Bronchial epithelial cell (primary cell): ENCODE results near the gene RERG. TPM values are rescaled to one million over a fixed set of nuclear protein-coding genes. Genes with fewer than 3 reads are reported as not detected.

Experiments
- DNase-seq: peaks from one replicate; pipeline ENCODE4 v3.0.0-alpha.2; 2010; ENCODE audit warnings: low read depth
- FAIRE-seq: peaks from 2 replicates; lab custom pipeline; 2011; peaks lifted over from hg19 to GRCh38; lab: Jason Lieb, UNC
- H3K27me3 ChIP-seq: 2 replicates; pipeline ENCODE4 v1.5.1; 2011; ENCODE audit warnings: low read length; ENCODE audit not compliant: control insufficient read depth, insufficient read depth
- H3K36me3 ChIP-seq: 2 replicates; pipeline ENCODE4 v1.5.1; 2011; ENCODE audit warnings: low read length; ENCODE audit not compliant: control insufficient read depth, insufficient read depth
- H3K4me3 ChIP-seq: 2 replicates; pipeline ENCODE4 v1.5.1; 2011; ENCODE audit warnings: mild to moderate bottlenecking, low read depth, low read length, control low read depth
- total RNA-seq: library from RNA; depleted of rRNA; stranded (reverse); fragments of >200 nt; gene quantifications from 2 replicates; pipeline ENCODE4 v1.2.1, GENCODE V29; 2014
- TF ChIP-seq, protein P1 (sequence below): IDR thresholded peaks from 2 replicates; pipeline ENCODE4 v1.5.1; 2011; ENCODE audit warnings: mild to moderate bottlenecking, moderate library complexity, low read length, control low read depth, inconsistent platforms; ENCODE audit not compliant: insufficient read depth, severe bottlenecking

RERG gene
- total RNA-seq, 1 donor from 2014 or later: 0.53 TPM

DNA sequence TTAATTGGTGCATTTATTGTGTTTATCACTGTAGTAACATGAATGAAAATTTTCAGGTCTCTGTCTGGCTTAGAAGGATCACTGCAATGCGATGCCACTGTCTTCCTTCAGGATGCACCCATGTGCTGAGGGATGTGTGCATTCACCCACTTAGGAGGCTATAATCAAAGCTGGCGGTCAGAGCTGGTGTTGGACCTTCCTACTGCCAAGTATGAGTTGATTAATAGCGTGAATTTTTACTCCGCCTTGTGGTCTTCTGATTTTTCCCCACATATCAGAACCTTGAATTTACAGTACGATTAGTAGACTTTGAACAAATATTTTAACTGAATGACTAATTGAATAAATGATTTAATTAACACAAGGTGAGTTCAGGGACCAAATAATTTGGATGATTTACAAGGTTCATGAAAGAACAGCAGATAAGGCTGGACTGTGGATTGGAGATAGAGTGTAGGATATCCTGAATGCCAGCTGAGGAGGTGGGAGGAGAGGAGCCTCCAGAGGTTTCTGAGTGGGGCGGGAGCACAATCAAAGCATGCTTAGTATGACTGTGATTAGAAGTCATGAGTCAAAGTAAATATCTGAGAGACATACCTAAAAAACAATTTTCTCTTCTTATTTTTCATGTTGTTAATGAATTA is 50.1 kb downstream of the RERG start:
- FAIRE-seq: no peak
- no peaks in the 10 kb centered on the region for H3K36me3 ChIP-seq
- no peaks in the 10 kb centered on the region for H3K27me3 ChIP-seq
- DNase-seq: peak; percentile 45
- TF ChIP-seq, protein P1, sequence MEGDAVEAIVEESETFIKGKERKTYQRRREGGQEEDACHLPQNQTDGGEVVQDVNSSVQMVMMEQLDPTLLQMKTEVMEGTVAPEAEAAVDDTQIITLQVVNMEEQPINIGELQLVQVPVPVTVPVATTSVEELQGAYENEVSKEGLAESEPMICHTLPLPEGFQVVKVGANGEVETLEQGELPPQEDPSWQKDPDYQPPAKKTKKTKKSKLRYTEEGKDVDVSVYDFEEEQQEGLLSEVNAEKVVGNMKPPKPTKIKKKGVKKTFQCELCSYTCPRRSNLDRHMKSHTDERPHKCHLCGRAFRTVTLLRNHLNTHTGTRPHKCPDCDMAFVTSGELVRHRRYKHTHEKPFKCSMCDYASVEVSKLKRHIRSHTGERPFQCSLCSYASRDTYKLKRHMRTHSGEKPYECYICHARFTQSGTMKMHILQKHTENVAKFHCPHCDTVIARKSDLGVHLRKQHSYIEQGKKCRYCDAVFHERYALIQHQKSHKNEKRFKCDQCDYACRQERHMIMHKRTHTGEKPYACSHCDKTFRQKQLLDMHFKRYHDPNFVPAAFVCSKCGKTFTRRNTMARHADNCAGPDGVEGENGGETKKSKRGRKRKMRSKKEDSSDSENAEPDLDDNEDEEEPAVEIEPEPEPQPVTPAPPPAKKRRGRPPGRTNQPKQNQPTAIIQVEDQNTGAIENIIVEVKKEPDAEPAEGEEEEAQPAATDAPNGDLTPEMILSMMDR: no peak
- H3K4me3 ChIP-seq: no peak overlapping the region

DNA sequence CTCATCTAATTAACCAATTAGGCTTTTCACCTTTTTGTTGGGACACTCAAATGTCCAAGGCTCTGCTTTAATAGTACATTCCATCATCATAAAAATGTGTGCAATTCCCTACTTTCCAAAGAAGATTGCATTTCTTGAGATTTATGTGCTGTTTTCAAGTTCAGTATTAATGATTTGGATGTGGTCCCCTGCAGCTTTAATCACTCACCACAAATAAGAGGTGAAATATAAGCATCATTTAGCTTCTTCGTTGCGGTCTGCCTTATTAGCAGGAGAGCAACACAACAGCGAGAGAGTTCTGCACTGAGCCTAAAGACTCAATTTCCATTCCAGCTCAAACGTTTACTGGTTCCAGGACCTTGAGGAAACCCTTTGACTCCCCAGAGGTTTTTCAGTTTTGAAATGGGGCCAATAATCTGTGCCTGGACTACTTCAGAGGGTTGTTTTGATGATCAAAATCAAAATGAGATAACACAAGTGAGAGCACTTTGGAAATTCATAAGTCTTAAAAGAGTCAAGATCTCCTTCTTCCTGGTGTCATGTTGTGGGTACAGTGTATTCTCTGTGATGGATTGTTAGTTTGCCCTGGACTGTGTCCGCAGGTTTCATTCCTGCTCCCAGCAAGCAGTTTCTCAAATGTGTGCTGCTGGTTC is 53.1 kb downstream of the RERG start:
- DNase-seq: no peak
- no peak for FAIRE-seq
- TF ChIP-seq, protein P1: no peak
- H3K27me3 ChIP-seq: no peaks in the 10 kb centered on the region
- no peaks in the 10 kb centered on the region for H3K36me3 ChIP-seq
- H3K4me3 ChIP-seq: no peak overlapping the region

DNA sequence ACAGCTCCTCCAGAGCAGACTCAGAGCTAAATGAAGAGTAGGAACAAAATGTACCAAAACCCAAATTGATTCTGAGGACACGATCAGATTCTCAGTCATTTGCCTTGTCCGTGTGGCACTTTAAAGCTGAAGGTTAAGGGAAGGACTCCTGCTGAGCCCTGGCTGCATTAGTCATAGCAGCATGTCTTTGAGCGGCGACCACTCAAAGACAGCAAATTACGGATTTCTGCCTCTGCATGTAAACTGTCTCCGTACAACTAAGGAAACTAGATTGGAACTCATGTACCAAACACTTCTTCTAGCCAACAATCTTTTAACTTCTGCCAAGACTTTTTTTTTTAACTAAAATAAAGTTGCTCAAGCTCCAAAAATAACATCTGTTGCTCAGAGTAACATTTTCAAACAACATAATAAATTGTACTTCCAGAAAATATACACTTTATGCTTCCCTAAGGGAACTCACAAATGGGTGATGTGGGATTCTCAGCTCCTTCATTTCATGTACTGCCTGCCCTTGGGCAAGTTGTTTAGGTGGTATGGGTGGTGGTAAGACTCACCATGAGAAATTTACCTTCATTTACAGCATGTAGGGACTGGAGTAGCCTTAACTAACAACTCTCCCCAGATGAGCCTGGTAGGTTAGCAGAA is 56.1 kb downstream of the RERG start:
- TF ChIP-seq, protein P1: no peak
- Histone ChIP-seq H3K4me3 (no peak overlapping the region), H3K27me3 (no peaks in the 10 kb centered on the region), H3K36me3 (no peaks in the 10 kb centered on the region)
- peak; percentile 75 for FAIRE-seq
- no peak for DNase-seq

DNA sequence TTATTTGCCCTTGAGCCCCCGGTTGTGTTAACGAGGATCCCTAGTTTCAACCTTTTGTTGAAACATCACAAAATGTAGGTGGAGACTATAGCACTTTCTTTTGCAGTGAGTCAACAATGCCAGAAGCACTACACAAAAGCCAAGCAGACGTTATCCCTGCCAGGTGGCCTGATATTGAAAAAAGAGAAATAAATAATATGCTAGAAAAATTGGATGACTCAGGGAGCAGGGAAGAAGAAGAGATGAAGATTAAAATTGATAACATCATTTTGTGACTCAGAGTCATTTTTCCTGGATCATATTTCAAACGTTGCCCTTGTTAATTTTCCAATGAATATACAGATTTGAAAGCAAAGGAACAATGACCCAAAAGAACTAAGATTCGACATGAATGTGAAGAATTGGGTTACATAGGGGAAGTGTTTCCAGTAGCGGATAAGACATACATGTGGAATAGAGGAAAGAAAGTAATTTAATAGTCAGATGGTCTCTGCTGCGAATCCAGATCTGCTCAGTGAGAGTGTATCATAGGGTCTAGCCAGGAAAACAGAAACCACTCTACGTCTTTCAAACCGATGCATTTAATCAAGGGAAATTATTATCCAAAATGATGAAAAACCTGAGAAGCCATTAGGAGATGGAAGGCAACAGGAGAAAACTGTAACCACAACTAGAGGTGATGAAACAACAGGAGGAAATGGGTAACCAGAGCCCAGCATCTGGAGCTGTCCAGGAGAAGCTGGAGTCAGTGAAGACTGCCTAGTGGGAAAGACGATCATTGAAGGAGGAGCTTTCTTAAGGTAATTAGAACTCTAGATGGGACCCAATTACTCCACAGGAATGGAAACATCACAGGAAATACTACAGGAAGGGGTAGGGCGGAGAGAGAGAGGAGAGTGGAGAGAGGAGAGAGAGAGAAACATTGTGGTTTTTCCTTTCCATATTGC is 57.9 kb downstream of the RERG start:
- H3K27me3 ChIP-seq: no peaks in the 10 kb centered on the region
- TF ChIP-seq, protein P1: no peak
- no peak for FAIRE-seq
- no peaks in the 10 kb centered on the region for H3K36me3 ChIP-seq
- H3K4me3 ChIP-seq: no peak overlapping the region
- peak; percentile 12 for DNase-seq

GRCh38 chr12:15158083-15158482 is 63.1 kb downstream of the RERG start:
- Histone ChIP-seq H3K36me3 (no peaks in the 10 kb centered on the region), H3K27me3 (no peaks in the 10 kb centered on the region), H3K4me3 (no peak overlapping the region)
- TF ChIP-seq, protein P1: no peak
- DNase-seq (no peak), FAIRE-seq (no peak)
